Epithelial cell of proximal tubule (primary cell): ENCODE results near the gene EMP1. TPM values are rescaled to one million over a fixed set of nuclear protein-coding genes. Genes with fewer than 3 reads are reported as not detected.

Experiments used
- DNase-seq: peaks from one replicate; pipeline ENCODE4 v3.0.0-alpha.2; 2011; ENCODE audit warnings: low read depth
- H3K4me3 ChIP-seq: 2 replicates; pipeline ENCODE4 v1.5.1; 2011; ENCODE audit warnings: low read depth, mild to moderate bottlenecking, low read length
- CTCF ChIP-seq: conservative IDR thresholded peaks from 2 replicates; pipeline ENCODE4 v1.5.1; 2012; ENCODE audit warnings: low read depth, mild to moderate bottlenecking, low read length
- total RNA-seq: library from RNA; depleted of rRNA; stranded (reverse); fragments of >200 nt; gene quantifications from 2 replicates; pipeline ENCODE4 v1.2.3, GENCODE V29; 2015

Gene EMP1
- total RNA-seq, 1 donor from 2014 or later: 166 TPM

GRCh38 chr12:13209436-13210235, 13.1 kb downstream of the EMP1 start:
- H3K4me3 ChIP-seq: no peak overlapping the region
- no peak for TF ChIP-seq CTCF
- DNase-seq: no peak

GRCh38 chr12:13210236-13211190, 14.0 kb downstream of the EMP1 start:
- no peak for TF ChIP-seq CTCF
- H3K4me3 ChIP-seq: no peak overlapping the region
- no peak for DNase-seq

GRCh38 chr12:13211191-13211858, 14.8 kb downstream of the EMP1 start:
- H3K4me3 ChIP-seq: no peak overlapping the region
- DNase-seq: no peak
- TF ChIP-seq CTCF: no peak

- DNase-seq: no peak
- peak; percentile 87 for TF ChIP-seq CTCF
- H3K4me3 ChIP-seq: no peak overlapping the region
Measured at GRCh38 chr12:13211859-13212664, 15.5 kb downstream of the EMP1 start.

- TF ChIP-seq CTCF: no peak
- H3K4me3 ChIP-seq: no peak overlapping the region
Measured at GRCh38 chr12:13215056-13215455, 18.5 kb downstream of the EMP1 start.

GRCh38 chr12:13218641-13219040, 22.1 kb downstream of the EMP1 start:
- DNase-seq: no peak
- no peak for TF ChIP-seq CTCF
- H3K4me3 ChIP-seq: no peak overlapping the region

More at GRCh38 chr12:13215056-13215455, 18.5 kb downstream of the EMP1 start:
- no peak for DNase-seq
